ENCODE data around the gene AP2B1.

Gene AP2B1

GRCh38 chr17:35627417-35627816 lies 40.3 kb downstream of the AP2B1 start:
- H3K9me3 ChIP-seq (ENCODE audit: control insufficient read depth, insufficient read depth, low read depth, low read length), result no peaks in the 10 kb centered on the region
- POLR2A ChIA-PET, result no interaction called here
- TF ChIP-seq ZNF214 (tag by site-specific recombination; IDR thresholded peaks at IDR 0.05; ENCODE audit: borderline replicate concordance) (no peak), ZNF169 (tag by site-specific recombination; IDR thresholded peaks at IDR 0.05) (no peak), ZNF362 (tag by site-specific recombination; IDR thresholded peaks at IDR 0.05) (no peak), ZNF473 (tag by site-specific recombination; IDR thresholded peaks at IDR 0.05) (no peak), ZNF747 (tag by site-specific recombination; IDR thresholded peaks at IDR 0.05) (no peak), ZBTB17 (tag by site-specific recombination; IDR thresholded peaks at IDR 0.05) (no peak), HOXC10 (CRISPR knock-in tag; IDR thresholded peaks at IDR 0.05) (no peak)

DNA sequence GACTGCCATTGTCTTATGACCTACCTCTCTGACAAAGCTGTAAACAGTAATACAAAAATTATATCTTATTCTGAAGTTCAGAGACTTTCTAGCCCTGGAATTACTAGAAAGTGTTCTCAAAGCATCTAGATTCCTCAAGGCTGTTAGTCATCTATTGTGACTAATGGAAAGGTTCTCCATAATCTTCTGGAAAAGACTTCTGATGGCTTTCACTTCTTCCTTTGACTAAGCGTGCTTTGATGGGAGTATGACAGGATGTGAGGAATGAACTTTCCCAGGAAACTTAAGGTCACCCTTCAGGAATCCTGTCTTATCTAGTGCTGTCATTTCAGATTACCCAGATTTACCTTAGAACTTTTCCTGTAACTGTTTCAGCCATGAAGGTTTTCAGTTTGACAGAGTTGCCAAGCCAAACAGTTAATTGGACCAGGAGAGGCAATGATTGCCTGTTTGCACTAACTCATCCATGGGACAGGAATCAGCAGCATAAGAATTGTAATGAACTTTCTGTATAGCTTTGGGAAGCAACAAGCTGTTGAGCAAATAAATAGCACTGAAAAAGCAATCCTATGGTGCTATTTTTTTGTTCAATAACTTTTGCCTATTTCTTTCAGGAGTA lies 43.5 kb downstream of the AP2B1 start:
- POLR2A ChIA-PET, result no interaction called here
- peaks cover 51 to 71% of the 10 kb centered on the region in 2 experiments for H3K36me3 ChIP-seq (ENCODE audit: control insufficient read depth in 2 of 2, insufficient read depth in 1 of 2, low read length in 2 of 2)
- H3K27ac ChIP-seq (ENCODE audit: extremely low read depth, low read depth, low read length), result no peak overlapping the region
- TF ChIP-seq SALL2 (tag by site-specific recombination; IDR thresholded peaks at IDR 0.05; ENCODE audit: borderline replicate concordance), result no peak
- TF ChIP-seq ZNF211 (tag by site-specific recombination; IDR thresholded peaks at IDR 0.05; ENCODE audit: low read depth), result no peak
- peak; percentile 50; the same call in 1 of the 2 replicates for TF ChIP-seq PRDM1 (tag by site-specific recombination; IDR thresholded peaks at IDR 0.05)
- no peak for TF ChIP-seq ZNF624 (tag by site-specific recombination; IDR thresholded peaks at IDR 0.05)
- TF ChIP-seq BCL6B (tag by site-specific recombination; IDR thresholded peaks at IDR 0.05), result peak; percentile 56; the same call in 1 of the 2 replicates
- CTCF ChIA-PET, result interaction anchor here (2.3 kb wide), 1 partner anchor 116 kb away, joined by 8 read pairs; no protein-coding TSS in a partner anchor
- no peak overlapping the region for H3K4me3 ChIP-seq (ENCODE audit: low read depth, low read length)
- H3K9me3 ChIP-seq (ENCODE audit: control insufficient read depth, insufficient read depth, low read depth, low read length), result no peaks in the 10 kb centered on the region
- no peaks in the 10 kb centered on the region for H3K4me1 ChIP-seq (ENCODE audit: control insufficient read depth, insufficient read depth, low read length)

More at GRCh38 chr17:35627417-35627816, 40.3 kb downstream of the AP2B1 start:
- CTCF ChIA-PET, result interaction anchor here (0.7 to 2.6 kb wide), 3 partner anchors 10 to 120 kb away, joined by 3 to 8 read pairs (median 6); no protein-coding TSS in a partner anchor
- no peaks in the 10 kb centered on the region for H3K4me1 ChIP-seq (ENCODE audit: control insufficient read depth, insufficient read depth, low read length)
- H3K27ac ChIP-seq (ENCODE audit: extremely low read depth, low read depth, low read length), result no peak overlapping the region
- H3K4me3 ChIP-seq (ENCODE audit: low read depth, low read length), result no peak overlapping the region
- peaks cover 48 to 77% of the 10 kb centered on the region in 2 experiments for H3K36me3 ChIP-seq (ENCODE audit: control insufficient read depth in 2 of 2, insufficient read depth in 1 of 2, low read length in 2 of 2)

- Histone ChIP-seq H3K27ac (ENCODE audit: extremely low read depth, low read depth, low read length) (no peak overlapping the region), H3K36me3 (ENCODE audit: control insufficient read depth in 2 of 2, insufficient read depth in 1 of 2, low read length in 2 of 2) (peaks cover 69 to 90% of the 10 kb centered on the region in 2 experiments), H3K4me1 (ENCODE audit: control insufficient read depth, insufficient read depth, low read length) (no peaks in the 10 kb centered on the region), H3K9me3 (ENCODE audit: control insufficient read depth, insufficient read depth, low read depth, low read length) (no peaks in the 10 kb centered on the region), H3K4me3 (ENCODE audit: low read depth, low read length) (no peak overlapping the region)
- ChIA-PET CTCF (interaction anchor here (1.0 to 3.6 kb wide), 2 partner anchors 28 to 103 kb away, joined by 3 to 19 read pairs; no protein-coding TSS in a partner anchor), POLR2A (no interaction called here)
- TF ChIP-seq INSM2 (tag by site-specific recombination; IDR thresholded peaks at IDR 0.05) (no peak), SP7 (tag by site-specific recombination; IDR thresholded peaks at IDR 0.05) (peak; percentile 88)
These were observed 53.9 kb downstream of the AP2B1 start for GRCh38 chr17:35641032-35641431.

GRCh38 chr17:35645923-35646322 lies 58.8 kb downstream of the AP2B1 start:
- no peak overlapping the region for H3K4me3 ChIP-seq (ENCODE audit: low read depth, low read length)
- no peak overlapping the region for H3K27ac ChIP-seq (ENCODE audit: extremely low read depth, low read depth, low read length)
- CTCF ChIA-PET, result no interaction called here
- POLR2A ChIA-PET, result no interaction called here
- H3K4me1 ChIP-seq (ENCODE audit: control insufficient read depth, insufficient read depth, low read length), result no peaks in the 10 kb centered on the region
- H3K9me3 ChIP-seq (ENCODE audit: control insufficient read depth, insufficient read depth, low read depth, low read length), result no peaks in the 10 kb centered on the region
- peaks cover 51 to 70% of the 10 kb centered on the region in 2 experiments for H3K36me3 ChIP-seq (ENCODE audit: control insufficient read depth in 2 of 2, insufficient read depth in 1 of 2, low read length in 2 of 2)
- TF ChIP-seq ZNF324 (tag by site-specific recombination; IDR thresholded peaks at IDR 0.05) (no peak), ZNF776 (tag by site-specific recombination; IDR thresholded peaks at IDR 0.05; ENCODE audit: borderline replicate concordance) (no peak), FEZF1 (tag by site-specific recombination; IDR thresholded peaks at IDR 0.05) (no peak), ZNF146 (tag by site-specific recombination; IDR thresholded peaks at IDR 0.05) (no peak), ZIC2 (tag by site-specific recombination; IDR thresholded peaks at IDR 0.05) (no peak), ZNF704 (tag by site-specific recombination; IDR thresholded peaks at IDR 0.05) (no peak), ZNF707 (tag by site-specific recombination; IDR thresholded peaks at IDR 0.05) (no peak)
